Measurements from ENCODE around the gene CMC2. TPM values are rescaled to one million over a fixed set of nuclear protein-coding genes. Genes with fewer than 3 reads are reported as not detected.
A peak's percentile ranks its signal among the peaks of the same experiment; 100 is the strongest.

The CMC2 gene
- total RNA-seq, 1 experiment from 2014 or later, result 89.5 TPM

DNA sequence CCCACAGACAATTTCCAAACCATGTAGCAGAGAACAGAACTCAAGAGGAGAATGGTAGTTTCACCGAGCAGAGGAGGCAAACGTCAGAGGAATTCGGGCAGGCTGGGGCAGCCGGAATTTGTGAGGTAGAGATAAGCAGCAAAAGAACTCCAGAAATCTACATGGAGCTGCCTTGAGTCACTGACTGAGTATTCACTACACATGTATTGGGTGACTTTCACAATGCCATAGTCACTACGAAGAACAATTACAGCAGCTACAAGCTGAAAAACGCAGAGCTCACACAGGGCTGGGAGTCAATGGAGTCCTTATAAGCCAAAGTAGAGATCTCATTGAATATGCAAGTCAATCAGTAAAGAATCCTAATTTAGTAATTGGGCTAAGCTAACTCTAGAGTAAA is 13.4 kb downstream of the CMC2 start:
- H3K4me2 ChIP-seq, result peak overlapping the region; percentile 39
- peaks cover 7% of the 10 kb centered on the region; the same call in 1 of the 2 replicates for H3K36me3 ChIP-seq (ENCODE audit: low read depth)
- peaks cover 18% of the 10 kb centered on the region; the same call in 1 of the 2 replicates for H3K4me1 ChIP-seq (replicated peaks; ENCODE audit: insufficient read depth)
- ChIA-PET CTCF (interaction anchor here (0.6 to 2.6 kb wide), 4 partner anchors 9 to 744 kb away, joined by 3 to 16 read pairs (median 4); no protein-coding TSS in a partner anchor), POLR2A (ENCODE audit: unreplicated experiment) (interaction anchor here (0.6 to 0.7 kb wide), 3 partner anchors 60 to 1018 kb away, joined by 5 to 6 read pairs (median 6); partner anchors contain the start of gene SDR42E1)
- intact Hi-C loops (cut with micrococcal nuclease; ENCODE audit: unreplicated experiment), result loop anchor here (1.0 to 5.0 kb wide), 2 partner anchors 14 to 61 kb away; partner anchors contain the start of gene CENPN
- no peaks in the 10 kb centered on the region; the same call in 1 of the 2 replicates for H4K20me1 ChIP-seq (ENCODE audit: insufficient read depth)
- no peaks in the 10 kb centered on the region for H3K27me3 ChIP-seq (ENCODE audit: insufficient read depth, low read depth)
- peak overlapping the region; percentile 19; the same call in 1 of the 2 replicates for H3K4me3 ChIP-seq
- no peak for TF ChIP-seq EZH2 (IDR thresholded peaks at IDR 0.05; ENCODE audit: low read depth)
- TF ChIP-seq, protein P1, sequence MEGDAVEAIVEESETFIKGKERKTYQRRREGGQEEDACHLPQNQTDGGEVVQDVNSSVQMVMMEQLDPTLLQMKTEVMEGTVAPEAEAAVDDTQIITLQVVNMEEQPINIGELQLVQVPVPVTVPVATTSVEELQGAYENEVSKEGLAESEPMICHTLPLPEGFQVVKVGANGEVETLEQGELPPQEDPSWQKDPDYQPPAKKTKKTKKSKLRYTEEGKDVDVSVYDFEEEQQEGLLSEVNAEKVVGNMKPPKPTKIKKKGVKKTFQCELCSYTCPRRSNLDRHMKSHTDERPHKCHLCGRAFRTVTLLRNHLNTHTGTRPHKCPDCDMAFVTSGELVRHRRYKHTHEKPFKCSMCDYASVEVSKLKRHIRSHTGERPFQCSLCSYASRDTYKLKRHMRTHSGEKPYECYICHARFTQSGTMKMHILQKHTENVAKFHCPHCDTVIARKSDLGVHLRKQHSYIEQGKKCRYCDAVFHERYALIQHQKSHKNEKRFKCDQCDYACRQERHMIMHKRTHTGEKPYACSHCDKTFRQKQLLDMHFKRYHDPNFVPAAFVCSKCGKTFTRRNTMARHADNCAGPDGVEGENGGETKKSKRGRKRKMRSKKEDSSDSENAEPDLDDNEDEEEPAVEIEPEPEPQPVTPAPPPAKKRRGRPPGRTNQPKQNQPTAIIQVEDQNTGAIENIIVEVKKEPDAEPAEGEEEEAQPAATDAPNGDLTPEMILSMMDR (conservative IDR thresholded peaks at IDR 0.05), result no peak
- no peaks in the 10 kb centered on the region for H3K9me3 ChIP-seq (ENCODE audit: insufficient read depth, low read depth)
- H3K79me2 ChIP-seq (ENCODE audit: low read depth), result peaks cover 90% of the 10 kb centered on the region
- BruUV-seq (replicated peaks), result no TSS peak
- no peaks in the 10 kb centered on the region for H3K9me2 ChIP-seq (ENCODE audit: insufficient read depth)
- DNase-seq, result peak; percentile 67 to 84
- H3F3A ChIP-seq (ENCODE audit: insufficient read depth, low read depth), result peaks cover 4% of the 10 kb centered on the region; the same call in 1 of the 2 replicates
- peak overlapping the region; percentile 73 for H3K27ac ChIP-seq
- no peak overlapping the region for H2AFZ ChIP-seq

DNA sequence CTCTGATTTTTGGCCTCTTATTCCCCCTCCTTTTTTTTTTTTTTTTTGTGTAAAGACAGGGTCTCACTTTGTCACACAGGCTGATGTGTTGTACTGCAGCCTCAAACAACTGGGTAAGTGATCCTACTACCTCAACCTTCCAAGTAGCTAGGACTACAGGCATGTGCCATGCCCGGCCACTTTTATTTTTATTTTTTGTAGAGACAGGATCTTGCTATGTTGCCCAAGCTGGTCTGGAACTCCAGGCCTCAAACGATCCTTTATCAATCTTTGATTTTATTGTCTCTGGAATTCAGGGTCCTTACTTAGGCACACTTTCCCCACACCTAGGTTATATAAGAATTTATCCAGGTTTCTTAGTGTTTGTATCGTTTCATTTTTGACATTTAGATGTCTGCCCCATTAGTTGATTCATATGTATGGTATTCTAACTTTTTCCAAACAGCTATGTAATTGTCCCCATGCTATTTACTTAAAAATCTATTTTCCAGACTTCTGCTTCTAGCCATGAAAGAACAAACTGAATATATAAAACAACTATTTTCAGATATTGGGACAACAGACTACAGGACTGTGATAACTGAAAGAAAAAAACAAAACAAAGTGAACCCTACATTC is 13.9 kb downstream of the CMC2 start:
- intact Hi-C loops (cut with micrococcal nuclease; ENCODE audit: unreplicated experiment), result loop anchor here (1.0 to 5.0 kb wide), 2 partner anchors 15 to 60 kb away; partner anchors contain the start of gene CENPN
- ChIA-PET POLR2A (ENCODE audit: unreplicated experiment) (interaction anchor here (0.6 to 0.7 kb wide), 2 partner anchors 60 to 248 kb away, joined by 6 read pairs; no protein-coding TSS in a partner anchor), CTCF (interaction anchor here (0.6 to 2.6 kb wide), 3 partner anchors 9 to 92 kb away, joined by 3 to 16 read pairs (median 4); no protein-coding TSS in a partner anchor)
- H3K36me3 ChIP-seq (ENCODE audit: low read depth), result peaks cover 7% of the 10 kb centered on the region; the same call in 1 of the 2 replicates
- H3K4me1 ChIP-seq (replicated peaks; ENCODE audit: insufficient read depth), result peaks cover 18% of the 10 kb centered on the region; the same call in 1 of the 2 replicates
- no peak overlapping the region for H3K4me3 ChIP-seq
- H3K9me3 ChIP-seq (ENCODE audit: insufficient read depth, low read depth), result no peaks in the 10 kb centered on the region
- peak overlapping the region; percentile 73 for H3K27ac ChIP-seq
- H4K20me1 ChIP-seq (ENCODE audit: insufficient read depth), result no peaks in the 10 kb centered on the region; the same call in 1 of the 2 replicates
- peaks cover 4% of the 10 kb centered on the region; the same call in 1 of the 2 replicates for H3F3A ChIP-seq (ENCODE audit: insufficient read depth, low read depth)
- BruUV-seq (replicated peaks), result TSS peak; percentile 27
- TF ChIP-seq, protein P1 (conservative IDR thresholded peaks at IDR 0.05), result no peak
- H3K79me2 ChIP-seq (ENCODE audit: low read depth), result peaks cover 85% of the 10 kb centered on the region
- no peaks in the 10 kb centered on the region for H3K9me2 ChIP-seq (ENCODE audit: insufficient read depth)
- H2AFZ ChIP-seq, result no peak overlapping the region
- H3K4me2 ChIP-seq, result peak overlapping the region; percentile 39
- DNase-seq, result no peak
- H3K27me3 ChIP-seq (ENCODE audit: insufficient read depth, low read depth), result no peaks in the 10 kb centered on the region

DNA sequence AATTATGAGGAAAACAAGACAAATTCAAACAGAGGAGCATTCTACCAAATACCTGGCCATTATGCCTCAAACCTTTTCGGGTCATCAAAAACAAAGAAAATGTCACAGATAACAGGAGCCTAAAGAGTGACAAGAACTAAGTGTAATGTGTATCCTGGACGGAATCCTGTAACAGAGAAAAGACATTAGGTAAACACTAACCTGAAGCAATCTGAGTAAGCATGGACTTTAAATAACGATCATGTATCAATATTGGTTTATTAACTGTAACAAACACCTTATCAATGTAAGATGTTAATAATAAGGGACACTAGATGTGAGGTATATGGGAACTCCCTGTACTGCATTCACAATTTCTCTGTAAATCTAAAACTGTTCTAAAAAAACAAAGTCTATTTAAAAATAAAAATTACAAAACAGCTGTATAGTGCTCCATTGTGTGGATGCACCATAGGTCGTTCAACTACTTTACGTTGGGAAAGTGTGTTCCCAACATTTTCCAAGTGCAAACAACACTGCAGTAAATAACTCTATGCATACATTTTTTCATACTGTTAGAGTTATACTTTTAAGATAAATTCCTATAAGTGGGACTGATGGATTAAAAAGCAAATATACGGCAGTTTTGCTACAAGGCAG is 14.8 kb downstream of the CMC2 start:
- Histone ChIP-seq H3K9me3 (ENCODE audit: insufficient read depth, low read depth) (no peaks in the 10 kb centered on the region), H2AFZ (no peak overlapping the region), H3K27ac (no peak overlapping the region), H3K79me2 (ENCODE audit: low read depth) (peaks cover 76% of the 10 kb centered on the region), H4K20me1 (ENCODE audit: insufficient read depth) (no peaks in the 10 kb centered on the region; the same call in 1 of the 2 replicates), H3K27me3 (ENCODE audit: insufficient read depth, low read depth) (no peaks in the 10 kb centered on the region), H3K4me2 (no peak overlapping the region), H3K36me3 (ENCODE audit: low read depth) (peaks cover 7% of the 10 kb centered on the region; the same call in 1 of the 2 replicates), H3K9me2 (ENCODE audit: insufficient read depth) (no peaks in the 10 kb centered on the region), H3K4me3 (no peak overlapping the region), H3F3A (ENCODE audit: insufficient read depth, low read depth) (no peaks in the 10 kb centered on the region; the same call in 1 of the 2 replicates), H3K4me1 (replicated peaks; ENCODE audit: insufficient read depth) (peaks cover 18% of the 10 kb centered on the region; the same call in 1 of the 2 replicates)
- no TSS peak for BruUV-seq (replicated peaks)
- TF ChIP-seq EZH2 (IDR thresholded peaks at IDR 0.05; ENCODE audit: low read depth), result no peak
- TF ChIP-seq, protein P1 (conservative IDR thresholded peaks at IDR 0.05), result no peak
- intact Hi-C loops (cut with micrococcal nuclease; ENCODE audit: unreplicated experiment), result loop anchor here (5.0 kb wide), 1 partner anchor 60 kb away; no protein-coding TSS in a partner anchor
- ChIA-PET CTCF (no interaction called here), POLR2A (ENCODE audit: unreplicated experiment) (no interaction called here)
- no peak for DNase-seq

Data from PC-9 (cell line).